ENCODE measurements around the gene EIF2B4.
A peak's percentile ranks its signal among the peaks of the same experiment; 100 is the strongest.
"Not testable (repeated sequence)": the region's sequence is repeated elsewhere in the genome, so short reads cannot be mapped to it uniquely, and the experiment has no call there.

Gene EIF2B4

GRCh38 chr2:27335311-27335710 is 34.8 kb downstream of the EIF2B4 start:
- DNase-seq, result no peak

- no peak for DNase-seq
These were observed 45.4 kb downstream of the EIF2B4 start for GRCh38 chr2:27324720-27325119.

GRCh38 chr2:27323596-27324285 is 46.4 kb downstream of the EIF2B4 start:
- no peak for DNase-seq

GRCh38 chr2:27322766-27323595 is 47.2 kb downstream of the EIF2B4 start, which contains the start of gene MPV17:
Gene MPV17 (minus strand): TSS chr2:27323097. CDS start chr2:27322517, 580 bp downstream.
- DNase-seq, result peak; percentile 83 to 93

- no peak for DNase-seq
These were observed 47.8 kb downstream of the EIF2B4 start for GRCh38 chr2:27322301-27322765.

GRCh38 chr2:27320958-27321543 is 49.1 kb downstream of the EIF2B4 start:
- DNase-seq, result peak; percentile 83 to 88

GRCh38 chr2:27319839-27320238 is 50.3 kb downstream of the EIF2B4 start:
- not testable (repeated sequence) for DNase-seq

GRCh38 chr2:27316655-27317412 is 53.3 kb downstream of the EIF2B4 start:
- DNase-seq, result peak; percentile 76 to 86

- no peak for DNase-seq
These were observed 55.0 kb downstream of the EIF2B4 start for GRCh38 chr2:27315122-27315521.

GRCh38 chr2:27314709-27315108 is 55.4 kb downstream of the EIF2B4 start:
- no peak for DNase-seq
